Esophagus squamous epithelium (tissue), 5 donors: ENCODE data around the gene LDB2. TPM values are rescaled to one million over a fixed set of nuclear protein-coding genes. Genes with fewer than 3 reads are reported as not detected.

Source experiments
- DNase-seq: peaks from one replicate; lab custom pipeline; 2025; lab: John Stamatoyannopoulos, UW
- H3K27ac ChIP-seq, 4 donors: fragments of 200-600 bp; sonication (generic); one replicate each; pipeline ENCODE4 v1.5.1; 2016 to 2019; ENCODE audit warnings: mild to moderate bottlenecking in 1 of 4
- H3K27me3 ChIP-seq, 4 donors: fragments of 200-600 bp; sonication (generic); 1 replicate in 3 of 4; 2 replicates in 1 of 4; pipeline versions ENCODE4 v1.5.1 to v1.6.0; 2017 to 2021; ENCODE audit warnings: antibody characterized with exemption in 1 of 4
- H3K36me3 ChIP-seq, 3 donors: fragments of 200-600 bp; sonication (generic); one replicate each; pipeline ENCODE4 v1.5.1; 2016 to 2019
- H3K4me1 ChIP-seq, 3 donors: fragments of 200-600 bp; sonication (generic); one replicate each; pipeline ENCODE4 v1.5.1; 2017 to 2019
- H3K4me3 ChIP-seq, 4 donors: fragments of 200-600 bp; sonication (generic); 1 replicate in 3 of 4; 2 replicates in 1 of 4; pipeline ENCODE4 v1.5.1; 2016 to 2019; ENCODE audit warnings: mild to moderate bottlenecking in 2 of 4, moderate library complexity in 1 of 4
- H3K9me3 ChIP-seq, 3 donors: fragments of 200-600 bp; sonication (generic); one replicate each; pipeline ENCODE4 v1.5.1; 2016 to 2019
- CTCF ChIP-seq, 6 experiments: fragments of 450-650 bp in 4 of 6; fragments of 200-600 bp in 2 of 6; sonication (generic) in 2 of 6; IDR thresholded peaks; one replicate each; pipeline ENCODE4 v1.5.1; 2016 to 2019; ENCODE audit warnings: antibody characterized with exemption in 6 of 6, mild to moderate bottlenecking in 4 of 6, moderate library complexity in 4 of 6
- POLR2A ChIP-seq, 4 donors: fragments of 450-650 bp; IDR thresholded peaks; one replicate each; pipeline ENCODE4 v1.6.1; 2017; ENCODE audit warnings: antibody characterized with exemption in 4 of 4, mild to moderate bottlenecking in 4 of 4, moderate library complexity in 3 of 4
- WGBS, 2 donors: methylation state at CpG; one replicate each; pipeline ENCODE4 v1.1.5; 2018; 5-methylcytosine and 5-hydroxymethylcytosine counted together
- intact Hi-C: fragments of 100-400 bp; cut with DNase I; formaldehyde crosslinking; loops from one replicate; pipeline ENCODE4 v1.15.0; 2022
- total RNA-seq, 4 donors: library from RNA; depleted of rRNA; stranded (reverse); fragments of >200 nt; gene quantifications; one replicate each; pipeline ENCODE4 v1.1.0, GENCODE V29; 2016
- donor health status: DM: yes; HTN: yes; CAD: no.

Gene LDB2
- total RNA-seq, 4 donors from 2014 or later: 3.0 to 16.0 (median 5.9) TPM

- no peak for DNase-seq
- 22 to 34% methylated on average over 4 of the region's 4 CpGs for WGBS, 2 donors
- Histone ChIP-seq H3K27ac (peak overlapping the region in 1 of 4 donors; percentile 60), H3K4me3 (no peak overlapping the region), H3K4me1 (peaks cover 0 to 22% (median 2%) of the 10 kb centered on the region in 3 donors), H3K9me3 (no peaks in the 10 kb centered on the region), H3K36me3 (no peaks in the 10 kb centered on the region), H3K27me3 (peaks cover 0 to 3% (median 0%) of the 10 kb centered on the region in 4 donors)
- intact Hi-C loops: no loop called here
- TF ChIP-seq POLR2A (IDR thresholded peaks at IDR 0.05) (no peak), CTCF (IDR thresholded peaks at IDR 0.05) (no peak)
Measured at GRCh38 chr4:16692046-16692445, 206.4 kb downstream of the LDB2 start.

- intact Hi-C loops: no loop called here
- Histone ChIP-seq H3K36me3 (no peaks in the 10 kb centered on the region), H3K27ac (no peak overlapping the region), H3K27me3 (peaks cover 0 to 3% (median 0%) of the 10 kb centered on the region in 4 donors), H3K4me3 (no peak overlapping the region), H3K9me3 (no peaks in the 10 kb centered on the region), H3K4me1 (peaks cover 0 to 22% (median 2%) of the 10 kb centered on the region in 3 donors)
- 67 to 81% methylated on average over 1 of the region's 1 CpG for WGBS, 2 donors
- DNase-seq: no peak
- no peak for TF ChIP-seq CTCF (IDR thresholded peaks at IDR 0.05)
- TF ChIP-seq POLR2A (IDR thresholded peaks at IDR 0.05): no peak
Measured at GRCh38 chr4:16691450-16691849, 207.0 kb downstream of the LDB2 start.

GRCh38 chr4:16687845-16688244 is 210.6 kb downstream of the LDB2 start:
- TF ChIP-seq CTCF (IDR thresholded peaks at IDR 0.05) (no peak), POLR2A (IDR thresholded peaks at IDR 0.05) (no peak)
- Histone ChIP-seq H3K27me3 (no peaks in the 10 kb centered on the region), H3K36me3 (no peaks in the 10 kb centered on the region), H3K9me3 (no peaks in the 10 kb centered on the region), H3K27ac (no peak overlapping the region), H3K4me3 (no peak overlapping the region), H3K4me1 (peaks cover 0 to 23% (median 2%) of the 10 kb centered on the region in 3 donors)
- intact Hi-C loops: no loop called here
- no peak for DNase-seq
- 27 to 46% methylated on average over 3 of the region's 3 CpGs for WGBS, 2 donors

DNA sequence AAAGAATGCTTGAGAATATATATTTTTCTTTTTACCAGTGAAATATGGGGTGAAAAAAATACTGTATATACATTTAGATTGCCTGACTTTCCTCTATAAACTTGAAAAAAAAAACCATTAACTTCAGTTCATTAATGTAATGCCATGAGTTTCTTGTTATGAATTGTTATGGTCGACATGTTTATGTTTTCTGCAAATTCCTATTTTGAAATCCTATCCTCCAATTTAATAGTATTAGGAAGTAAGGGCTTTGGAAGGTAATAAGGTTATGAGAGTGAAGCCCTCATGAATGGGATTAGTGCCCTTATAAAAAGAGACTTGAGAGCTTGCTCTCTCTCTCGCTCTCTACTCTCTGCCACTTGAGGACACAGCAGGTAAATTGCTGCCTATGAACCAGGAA is 211.4 kb downstream of the LDB2 start:
- no peak for DNase-seq
- TF ChIP-seq POLR2A (IDR thresholded peaks at IDR 0.05) (no peak), CTCF (IDR thresholded peaks at IDR 0.05) (no peak)
- Histone ChIP-seq H3K36me3 (no peaks in the 10 kb centered on the region), H3K27ac (no peak overlapping the region), H3K4me1 (peaks cover 0 to 15% (median 0%) of the 10 kb centered on the region in 3 donors), H3K4me3 (no peak overlapping the region), H3K27me3 (no peaks in the 10 kb centered on the region), H3K9me3 (no peaks in the 10 kb centered on the region)
- 88 to 93% methylated on average over 2 of the region's 2 CpGs for whole genome bisulfite sequencing, 2 donors
- intact Hi-C loops: no loop called here

DNA sequence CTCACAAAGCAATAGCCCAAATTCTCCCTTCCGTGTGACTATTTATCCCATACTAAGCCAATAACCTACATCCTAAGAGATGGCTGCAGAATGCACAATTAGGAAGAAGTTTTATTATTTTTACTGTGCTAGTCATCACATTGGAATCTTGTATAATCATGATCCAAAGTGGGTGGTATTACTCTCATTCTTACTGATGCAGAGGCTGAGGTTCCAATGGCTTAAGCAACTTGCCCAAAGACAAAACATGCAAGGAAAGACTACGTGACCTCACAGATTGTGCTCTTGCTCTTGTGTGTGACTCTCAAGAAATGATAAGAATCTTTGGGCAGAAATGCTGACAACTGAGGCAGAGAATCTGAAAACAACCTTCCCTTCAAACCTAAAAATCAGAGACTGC is 212.2 kb downstream of the LDB2 start:
- Histone ChIP-seq H3K4me1 (peaks cover 0 to 10% (median 0%) of the 10 kb centered on the region in 3 donors), H3K27ac (peak overlapping the region in 2 of 4 donors; percentile 11 to 20), H3K4me3 (no peak overlapping the region), H3K36me3 (no peaks in the 10 kb centered on the region), H3K27me3 (no peaks in the 10 kb centered on the region), H3K9me3 (no peaks in the 10 kb centered on the region)
- DNase-seq: no peak
- TF ChIP-seq CTCF (IDR thresholded peaks at IDR 0.05) (no peak), POLR2A (IDR thresholded peaks at IDR 0.05) (no peak)
- intact Hi-C loops: no loop called here
- 59 to 65% methylated on average over 2 of the region's 2 CpGs for WGBS, 2 donors
